ENCODE data around the gene CFAP58. TPM values are rescaled to one million over a fixed set of nuclear protein-coding genes. Genes with fewer than 3 reads are reported as not detected.

The CFAP58 gene
- total and polyA plus RNA-seq, 3 experiments from 2014 or later, result 0.07 TPM; not detected in 2

GRCh38 chr10:104413528-104413927, 59.9 kb downstream of the CFAP58 start:
- H3K4me1 Mint-ChIP-seq, result no peaks in the 10 kb centered on the region
- H3K9me3 Mint-ChIP-seq, result no peaks in the 10 kb centered on the region
- Histone ChIP-seq H3K9me3 (ENCODE audit: low read length) (no peaks in the 10 kb centered on the region), H3K4me3 (ENCODE audit: low read length) (no peak overlapping the region), H3K27me3 (ENCODE audit: insufficient read depth, low read length, poor library complexity, severe bottlenecking) (no peaks in the 10 kb centered on the region), H3K4me1 (ENCODE audit: insufficient read depth, low read length) (no peaks in the 10 kb centered on the region), H3K36me3 (ENCODE audit: insufficient read depth, low read length) (no peaks in the 10 kb centered on the region), H3K27ac (ENCODE audit: low read depth, low read length) (no peak overlapping the region)
- H3K36me3 Mint-ChIP-seq, result peaks cover 0 to 3% (median 0%) of the 10 kb centered on the region in 3 donors
- no peak overlapping the region for H3K4me3 Mint-ChIP-seq
- no peak for DNase-seq
- no peak overlapping the region for H3K27ac Mint-ChIP-seq
- POLR2A ChIA-PET, result no interaction called here
- CTCF ChIA-PET, result no interaction called here
- H3K27me3 Mint-ChIP-seq, result peaks cover 14 to 28% of the 10 kb centered on the region in 2 donors

GRCh38 chr10:104415526-104416165, 62.0 kb downstream of the CFAP58 start:
- POLR2A ChIA-PET, result no interaction called here
- DNase-seq, result no peak
- H3K36me3 ChIP-seq (ENCODE audit: insufficient read depth, low read length), result no peaks in the 10 kb centered on the region
- CTCF ChIA-PET, result no interaction called here
- peaks cover 9 to 24% of the 10 kb centered on the region in 2 donors for H3K27me3 Mint-ChIP-seq
- no peak overlapping the region for H3K4me3 Mint-ChIP-seq
- no peak overlapping the region for H3K4me3 ChIP-seq (ENCODE audit: low read length)
- no peaks in the 10 kb centered on the region for H3K9me3 Mint-ChIP-seq
- no peak overlapping the region for H3K27ac Mint-ChIP-seq
- no peaks in the 10 kb centered on the region for H3K4me1 Mint-ChIP-seq
- H3K27me3 ChIP-seq (ENCODE audit: insufficient read depth, low read length, poor library complexity, severe bottlenecking), result no peaks in the 10 kb centered on the region
- no peak overlapping the region for H3K27ac ChIP-seq (ENCODE audit: low read depth, low read length)
- H3K9me3 ChIP-seq (ENCODE audit: low read length), result no peaks in the 10 kb centered on the region
- H3K4me1 ChIP-seq (ENCODE audit: insufficient read depth, low read length), result no peaks in the 10 kb centered on the region
- H3K36me3 Mint-ChIP-seq, result peaks cover 0 to 3% (median 0%) of the 10 kb centered on the region in 3 donors

GRCh38 chr10:104416851-104417250, 63.2 kb downstream of the CFAP58 start:
- Mint-ChIP-seq H3K27ac (no peak overlapping the region), H3K27me3 (peaks cover 7 to 24% of the 10 kb centered on the region in 2 donors), H3K4me3 (no peak overlapping the region), H3K4me1 (no peaks in the 10 kb centered on the region), H3K9me3 (no peaks in the 10 kb centered on the region), H3K36me3 (peaks cover 0 to 3% (median 0%) of the 10 kb centered on the region in 3 donors)
- CTCF ChIA-PET, result no interaction called here
- Histone ChIP-seq H3K4me3 (ENCODE audit: low read length) (no peak overlapping the region), H3K27me3 (ENCODE audit: insufficient read depth, low read length, poor library complexity, severe bottlenecking) (no peaks in the 10 kb centered on the region), H3K9me3 (ENCODE audit: low read length) (no peaks in the 10 kb centered on the region), H3K27ac (ENCODE audit: low read depth, low read length) (no peak overlapping the region), H3K36me3 (ENCODE audit: insufficient read depth, low read length) (no peaks in the 10 kb centered on the region), H3K4me1 (ENCODE audit: insufficient read depth, low read length) (no peaks in the 10 kb centered on the region)
- POLR2A ChIA-PET, result no interaction called here
- no peak for DNase-seq

- H3K27ac Mint-ChIP-seq, result peak overlapping the region in 3 of 8 donors; percentile 25 to 80 (median 45)
- H3K4me3 Mint-ChIP-seq, result no peak overlapping the region
- no peaks in the 10 kb centered on the region for H3K4me1 ChIP-seq (ENCODE audit: insufficient read depth, low read length)
- no peak for DNase-seq
- CTCF ChIA-PET, result no interaction called here
- H3K9me3 ChIP-seq (ENCODE audit: low read length), result no peaks in the 10 kb centered on the region
- H3K27ac ChIP-seq (ENCODE audit: low read depth, low read length), result no peak overlapping the region
- H3K4me3 ChIP-seq (ENCODE audit: low read length), result no peak overlapping the region
- POLR2A ChIA-PET, result interaction anchor here (0.5 kb wide), 1 partner anchor 26 kb away, joined by 3 read pairs; no protein-coding TSS in a partner anchor
- no peaks in the 10 kb centered on the region for H3K27me3 ChIP-seq (ENCODE audit: insufficient read depth, low read length, poor library complexity, severe bottlenecking)
- peaks cover 0 to 3% (median 2%) of the 10 kb centered on the region in 3 donors for H3K36me3 Mint-ChIP-seq
- H3K4me1 Mint-ChIP-seq, result no peaks in the 10 kb centered on the region
- H3K27me3 Mint-ChIP-seq, result peaks cover 7 to 22% of the 10 kb centered on the region in 2 donors
- no peaks in the 10 kb centered on the region for H3K36me3 ChIP-seq (ENCODE audit: insufficient read depth, low read length)
- no peaks in the 10 kb centered on the region for H3K9me3 Mint-ChIP-seq
Observed at GRCh38 chr10:104417637-104418292, 64.1 kb downstream of the CFAP58 start.

GRCh38 chr10:104424719-104425118, 71.1 kb downstream of the CFAP58 start:
- DNase-seq, result no peak
- Histone ChIP-seq H3K4me1 (ENCODE audit: insufficient read depth, low read length) (no peaks in the 10 kb centered on the region), H3K27ac (ENCODE audit: low read depth, low read length) (no peak overlapping the region), H3K9me3 (ENCODE audit: low read length) (no peaks in the 10 kb centered on the region), H3K36me3 (ENCODE audit: insufficient read depth, low read length) (no peaks in the 10 kb centered on the region), H3K27me3 (ENCODE audit: insufficient read depth, low read length, poor library complexity, severe bottlenecking) (no peaks in the 10 kb centered on the region), H3K4me3 (ENCODE audit: low read length) (no peak overlapping the region)
- ChIA-PET POLR2A (no interaction called here), CTCF (no interaction called here)
- no peak overlapping the region for H3K27ac Mint-ChIP-seq
- H3K4me1 Mint-ChIP-seq, result no peaks in the 10 kb centered on the region
- no peak overlapping the region for H3K4me3 Mint-ChIP-seq
- H3K9me3 Mint-ChIP-seq, result no peaks in the 10 kb centered on the region
- no peaks in the 10 kb centered on the region for H3K27me3 Mint-ChIP-seq
- H3K36me3 Mint-ChIP-seq, result peaks cover 0 to 2% (median 0%) of the 10 kb centered on the region in 3 donors

GRCh38 chr10:104427989-104428388, 74.4 kb downstream of the CFAP58 start:
- no peaks in the 10 kb centered on the region for H3K4me1 ChIP-seq (ENCODE audit: insufficient read depth, low read length)
- no peak overlapping the region for H3K27ac ChIP-seq (ENCODE audit: low read depth, low read length)
- no peak overlapping the region for H3K4me3 ChIP-seq (ENCODE audit: low read length)
- Mint-ChIP-seq H3K4me1 (no peaks in the 10 kb centered on the region), H3K36me3 (no peaks in the 10 kb centered on the region), H3K27me3 (peaks cover 3 to 8% of the 10 kb centered on the region in 2 donors), H3K4me3 (no peak overlapping the region), H3K9me3 (peaks cover 0 to 2% (median 0%) of the 10 kb centered on the region in 5 donors), H3K27ac (no peak overlapping the region)
- H3K36me3 ChIP-seq (ENCODE audit: insufficient read depth, low read length), result no peaks in the 10 kb centered on the region
- CTCF ChIA-PET, result no interaction called here
- H3K27me3 ChIP-seq (ENCODE audit: insufficient read depth, low read length, poor library complexity, severe bottlenecking), result no peaks in the 10 kb centered on the region
- H3K9me3 ChIP-seq (ENCODE audit: low read length), result no peaks in the 10 kb centered on the region
- DNase-seq, result no peak
- POLR2A ChIA-PET, result no interaction called here

GRCh38 chr10:104429846-104430245, 76.2 kb downstream of the CFAP58 start:
- no peak for DNase-seq
- Mint-ChIP-seq H3K4me1 (no peaks in the 10 kb centered on the region), H3K9me3 (peaks cover 0 to 2% (median 0%) of the 10 kb centered on the region in 5 donors), H3K4me3 (no peak overlapping the region), H3K36me3 (no peaks in the 10 kb centered on the region), H3K27ac (no peak overlapping the region), H3K27me3 (peaks cover 5 to 17% of the 10 kb centered on the region in 2 donors)
- Histone ChIP-seq H3K4me3 (ENCODE audit: low read length) (no peak overlapping the region), H3K4me1 (ENCODE audit: insufficient read depth, low read length) (no peaks in the 10 kb centered on the region), H3K36me3 (ENCODE audit: insufficient read depth, low read length) (no peaks in the 10 kb centered on the region), H3K27ac (ENCODE audit: low read depth, low read length) (no peak overlapping the region), H3K9me3 (ENCODE audit: low read length) (no peaks in the 10 kb centered on the region), H3K27me3 (ENCODE audit: insufficient read depth, low read length, poor library complexity, severe bottlenecking) (peaks cover 3% of the 10 kb centered on the region)
- ChIA-PET POLR2A (no interaction called here), CTCF (no interaction called here)

GRCh38 chr10:104430360-104430759, 76.7 kb downstream of the CFAP58 start:
- Histone ChIP-seq H3K9me3 (ENCODE audit: low read length) (no peaks in the 10 kb centered on the region), H3K36me3 (ENCODE audit: insufficient read depth, low read length) (no peaks in the 10 kb centered on the region), H3K27me3 (ENCODE audit: insufficient read depth, low read length, poor library complexity, severe bottlenecking) (peaks cover 3% of the 10 kb centered on the region), H3K4me1 (ENCODE audit: insufficient read depth, low read length) (no peaks in the 10 kb centered on the region), H3K4me3 (ENCODE audit: low read length) (no peak overlapping the region), H3K27ac (ENCODE audit: low read depth, low read length) (no peak overlapping the region)
- ChIA-PET CTCF (no interaction called here), POLR2A (no interaction called here)
- Mint-ChIP-seq H3K4me1 (no peaks in the 10 kb centered on the region), H3K27me3 (peaks cover 5 to 18% of the 10 kb centered on the region in 2 donors), H3K9me3 (peaks cover 0 to 2% (median 0%) of the 10 kb centered on the region in 5 donors), H3K27ac (no peak overlapping the region), H3K4me3 (no peak overlapping the region), H3K36me3 (no peaks in the 10 kb centered on the region)
- DNase-seq, result no peak
